IMR-90 (cell line): ENCODE results near the gene DNPH1. TPM values are rescaled to one million over a fixed set of nuclear protein-coding genes. Genes with fewer than 3 reads are reported as not detected.

ENCODE experiments used
- ATAC-seq: fragments of 200-7000 bp; cut with Tn5 transposase; 2 replicates; pipeline ENCODE4 v1.9.1; 2020; ENCODE audit warnings: low read depth, mild to moderate bottlenecking, moderate library complexity
- BruUV-seq: library from RNA; stranded (reverse); fragments of 400-500 nt; replicated peaks from 2 replicates; lab custom pipeline; 2021; lab: Mats Ljungman, UMichigan
- CTCF ChIA-PET: fragments of 300-600 bp; formaldehyde crosslinking; extraction: SDS; loops from one replicate; lab custom pipeline; 2021; ENCODE audit warnings: antibody characterized with exemption; lab: Yijun Ruan, JAX
- POLR2A ChIA-PET: fragments of 300-600 bp; sonication (Branson Sonifier 250); formaldehyde crosslinking; loops from one replicate; lab custom pipeline; 2022; ENCODE audit warnings: antibody characterized with exemption; ENCODE audit not compliant: unreplicated experiment; lab: Charles Lee
- DNase-seq: peaks from one replicate; pipeline ENCODE4 v3.0.0; 2013
- H2AFZ ChIP-seq: replicated peaks from 2 replicates; pipeline ENCODE3; 2013; ENCODE audit warnings: low read length, mild to moderate bottlenecking; ENCODE audit not compliant: poor library complexity
- H2AK5ac ChIP-seq: 2 replicates; pipeline ENCODE4 v1.6.1; 2013; ENCODE audit warnings: low read depth, low read length, inconsistent platforms
- H2AK9ac ChIP-seq: replicated peaks from 2 replicates; pipeline ENCODE3; 2013; ENCODE audit warnings: mild to moderate bottlenecking, low read depth, low read length, moderate library complexity; ENCODE audit not compliant: poor library complexity
- H2BK120ac ChIP-seq: 2 replicates; pipeline ENCODE4 v1.6.1; 2013; ENCODE audit warnings: low read depth, low read length, inconsistent platforms
- H2BK15ac ChIP-seq: 3 replicates; pipeline ENCODE4 v1.6.1; 2013; ENCODE audit warnings: low read depth, low read length, inconsistent platforms
- H2BK20ac ChIP-seq: 2 replicates; pipeline ENCODE4 v1.6.1; 2013; ENCODE audit warnings: low read depth, mild to moderate bottlenecking, inconsistent platforms, low read length, moderate library complexity
- H2BK5ac ChIP-seq: 2 replicates; pipeline ENCODE4 v1.6.1; 2013; ENCODE audit warnings: mild to moderate bottlenecking, low read depth, low read length, inconsistent platforms; ENCODE audit not compliant: poor library complexity, severe bottlenecking
- H3K14ac ChIP-seq: replicated peaks from 2 replicates; pipeline ENCODE4 v1.6.1; 2013; ENCODE audit warnings: low read depth, low read length, inconsistent platforms
- H3K18ac ChIP-seq: 2 replicates; pipeline ENCODE4 v1.6.1; 2013; ENCODE audit warnings: low read depth, low read length, control low read depth
- H3K23ac ChIP-seq: 2 replicates; pipeline ENCODE4 v1.6.1; 2013; ENCODE audit warnings: low read depth, low read length, inconsistent platforms
- H3K27ac ChIP-seq: 2 replicates; pipeline ENCODE4 v1.5.1; 2013; ENCODE audit warnings: mild to moderate bottlenecking, control low read depth, low read length; ENCODE audit not compliant: insufficient read depth
- H3K27me3 ChIP-seq: 2 replicates; pipeline ENCODE4 v1.6.1; 2013; ENCODE audit warnings: low read length; ENCODE audit not compliant: control insufficient read depth, insufficient read depth
- H3K36me3 ChIP-seq: 2 replicates; pipeline ENCODE4 v1.6.1; 2013; ENCODE audit warnings: low read length, mixed read lengths; ENCODE audit not compliant: control insufficient read depth, insufficient read depth
- H3K4ac ChIP-seq: 2 replicates; pipeline ENCODE4 v1.6.1; 2013; ENCODE audit warnings: low read depth, low read length, inconsistent platforms
- H3K4me1 ChIP-seq: 2 replicates; pipeline ENCODE4 v1.6.1; 2013; ENCODE audit warnings: low read length, mixed read lengths; ENCODE audit not compliant: control insufficient read depth, insufficient read depth
- H3K4me2 ChIP-seq: 2 replicates; pipeline ENCODE4 v1.6.1; 2013; ENCODE audit warnings: low read depth, mild to moderate bottlenecking, control low read depth, low read length, moderate library complexity
- H3K4me3 ChIP-seq: 2 replicates; pipeline ENCODE4 v1.5.1; 2013; ENCODE audit warnings: low read depth, mild to moderate bottlenecking, control low read depth, low read length, moderate library complexity; ENCODE audit not compliant: insufficient read depth
- H3K56ac ChIP-seq: 2 replicates; pipeline ENCODE4 v1.6.1; 2013; ENCODE audit warnings: low read length, inconsistent platforms; ENCODE audit not compliant: insufficient read depth; ENCODE audit errors: extremely low read depth
- H3K79me1 ChIP-seq, 2 experiments: 2 replicates each; pipeline ENCODE4 v1.6.1; 2013; ENCODE audit warnings: low read length in 2 of 2, inconsistent platforms in 1 of 2, low read depth in 1 of 2
- H3K9ac ChIP-seq: 2 replicates; pipeline ENCODE4 v1.6.1; 2013; ENCODE audit warnings: low read depth, low read length, control low read depth
- H3K9me1 ChIP-seq: 2 replicates; pipeline ENCODE4 v1.6.1; 2013; ENCODE audit warnings: low read length, inconsistent platforms; ENCODE audit not compliant: insufficient read depth
- H3K9me3 ChIP-seq: 2 replicates; pipeline ENCODE4 v1.6.1; 2013; ENCODE audit warnings: low read length; ENCODE audit not compliant: control insufficient read depth, insufficient read depth
- H4K20me1 ChIP-seq: 2 replicates; pipeline ENCODE4 v1.6.1; 2013; ENCODE audit warnings: low read length, inconsistent platforms; ENCODE audit not compliant: insufficient read depth
- H4K5ac ChIP-seq: 2 replicates; pipeline ENCODE4 v1.6.1; 2013; ENCODE audit warnings: mild to moderate bottlenecking, low read depth, low read length, control low read depth
- H4K8ac ChIP-seq, 2 experiments: 2 replicates each; pipeline ENCODE4 v1.6.1; 2013; ENCODE audit warnings: low read depth in 2 of 2, low read length in 2 of 2, control low read depth in 1 of 2, inconsistent platforms in 1 of 2
- H4K91ac ChIP-seq: 2 replicates; pipeline ENCODE4 v1.6.1; 2013; ENCODE audit warnings: low read depth, low read length, inconsistent platforms; ENCODE audit not compliant: insufficient read depth
- BHLHE40 ChIP-seq: fragments of 150-350 bp; IDR thresholded peaks from 2 replicates; pipeline ENCODE4 v1.6.1; 2016; ENCODE audit warnings: mild to moderate bottlenecking, low read depth, low read length
- CEBPB ChIP-seq: IDR thresholded peaks from 2 replicates; pipeline ENCODE4 v1.6.1; 2012; ENCODE audit warnings: low read depth, low read length, improper control_type of control experiment
- NFE2L2 ChIP-seq: fragments of 150-350 bp; IDR thresholded peaks from 2 replicates; pipeline ENCODE4 v1.6.1; 2016; ENCODE audit warnings: low read depth, mild to moderate bottlenecking, low read length
- SMC3 ChIP-seq: fragments of 150-350 bp; IDR thresholded peaks from 2 replicates; pipeline ENCODE4 v1.6.1; 2016; ENCODE audit warnings: low read depth, mild to moderate bottlenecking, antibody characterized with exemption, low read length, moderate library complexity
- WGBS, 2 experiments: methylation state at CpG; one replicate each; pipeline versions ENCODE4 v1.1.5 to v1.1.7; 2013; ENCODE audit warnings: missing lambda C conversion rate in 2 of 2; ENCODE audit not compliant: insufficient read length in 1 of 2; ENCODE audit errors: extremely low coverage in 2 of 2; 5-methylcytosine and 5-hydroxymethylcytosine counted together
- dilution Hi-C: fragments of 300-500 bp; cut with HindIII; formaldehyde crosslinking; loops from one replicate; pipeline ENCODE4 v1.14.3; 2018; ENCODE audit warnings: low sequenced_read_pairs; ENCODE audit not compliant: unreplicated experiment
- in situ Hi-C: fragments of 300-500 bp; cut with MboI; formaldehyde crosslinking; loops from 3 replicates; pipeline ENCODE4 v1.14.3; 2019; ENCODE audit warnings: low sequenced_read_pairs, inconsistent platforms, mixed read lengths
- intact Hi-C: fragments of 100-400 bp; cut with micrococcal nuclease; formaldehyde crosslinking; loops from 2 replicates; pipeline ENCODE4 v1.10.0; 2022
- polyA plus RNA-seq, 3 experiments: library from polyadenylated mRNA; depleted of rRNA; stranded (reverse); fragments of >200 nt; gene quantifications; 2 replicates each; pipeline ENCODE4 v1.2.3, GENCODE V29; 2012; ENCODE audit warnings: low replicate concordance in 1 of 3
- total RNA-seq: library from RNA; depleted of rRNA; stranded (reverse); fragments of >200 nt; gene quantifications from 2 replicates; pipeline ENCODE4 v1.2.3, GENCODE V29; 2012

DNPH1 gene
- total and polyA plus RNA-seq, 2 of the 4 experiments (the other 2 are of a cell fraction): 19.0 to 47.8 TPM

DNA sequence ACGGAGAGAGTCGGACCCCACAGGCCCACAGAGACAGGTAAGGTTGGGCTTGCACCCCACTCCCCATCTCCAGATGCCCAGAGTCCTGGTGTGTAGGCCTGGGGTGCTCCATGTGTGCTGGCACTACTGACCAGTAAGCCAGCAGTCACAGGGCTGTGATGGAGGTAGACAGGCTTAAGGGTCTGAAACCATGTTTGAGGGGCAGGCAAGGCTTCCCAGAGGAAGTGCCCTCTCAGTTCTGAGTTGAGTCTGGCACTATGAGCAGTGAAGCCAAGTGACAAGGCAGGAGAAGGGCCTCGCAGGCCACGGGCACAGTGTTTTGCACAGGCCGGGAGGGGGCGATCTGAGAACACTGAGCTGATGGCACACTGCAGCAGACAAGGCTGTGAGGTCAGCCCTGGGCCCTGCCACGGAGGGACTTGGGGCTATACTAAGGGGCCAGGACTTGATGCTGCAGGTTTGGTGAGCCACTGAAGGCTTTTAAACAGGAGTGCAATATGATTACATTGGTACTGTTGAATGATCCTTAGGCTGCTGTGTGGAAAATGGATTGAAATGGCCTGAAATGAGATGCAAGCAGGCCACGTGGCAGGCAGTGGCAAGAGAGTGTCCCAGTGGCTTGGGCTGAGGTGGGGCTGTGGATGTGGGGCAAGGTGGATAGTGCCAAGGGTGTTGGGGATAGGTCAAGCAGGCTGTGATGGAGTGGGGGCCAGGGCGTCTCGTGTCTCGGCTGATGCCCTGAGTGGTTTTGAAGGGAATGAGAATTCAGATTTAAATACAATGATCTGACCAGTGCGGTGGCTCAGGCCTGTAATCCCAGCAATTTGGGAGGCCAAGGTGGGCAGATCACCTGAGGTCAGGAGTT is 34.3 kb upstream of the DNPH1 start (continued):
- no peak for TF ChIP-seq CEBPB
- peak; percentile 86 for TF ChIP-seq SMC3

DNA sequence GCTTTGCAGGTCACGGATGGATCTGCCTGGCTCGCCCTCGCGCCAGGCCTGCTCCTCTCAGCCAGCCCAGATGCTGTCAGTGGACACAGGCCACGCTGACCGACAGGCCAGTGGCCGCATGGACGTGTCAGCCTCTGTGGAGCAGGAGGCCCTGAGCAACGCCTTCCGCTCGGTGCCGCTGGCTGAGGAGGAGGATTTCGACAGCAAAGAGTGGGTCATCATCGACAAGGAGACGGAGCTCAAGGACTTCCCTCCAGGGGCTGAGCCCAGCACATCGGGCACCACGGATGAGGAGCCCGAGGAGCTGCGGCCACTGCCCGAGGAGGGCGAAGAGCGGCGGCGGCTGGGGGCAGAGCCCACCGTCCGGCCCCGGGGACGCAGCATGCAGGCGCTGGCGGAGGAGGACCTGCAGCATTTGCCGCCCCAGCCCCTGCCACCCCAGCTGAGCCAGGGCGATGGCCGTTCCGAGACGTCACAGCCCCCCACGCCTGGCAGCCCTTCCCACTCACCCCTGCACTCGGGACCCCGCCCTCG is 33.6 kb upstream of the DNPH1 start:
- Histone ChIP-seq H3K9me1 (no peaks in the 10 kb centered on the region), H4K91ac (no peak overlapping the region), H3K27ac (no peak overlapping the region), H3K56ac (no peak overlapping the region), H2BK5ac (no peak overlapping the region), H2BK20ac (no peak overlapping the region), H4K8ac (no peak overlapping the region), H3K79me1 (no peaks in the 10 kb centered on the region), H3K27me3 (peaks cover 34% of the 10 kb centered on the region), H3K4me2 (no peak overlapping the region), H3K23ac (no peak overlapping the region), H2AK5ac (no peak overlapping the region), H3K4me1 (no peaks in the 10 kb centered on the region), H2BK15ac (no peak overlapping the region), H4K20me1 (no peaks in the 10 kb centered on the region), H3K9me3 (no peaks in the 10 kb centered on the region), H3K14ac (no peak overlapping the region), H3K36me3 (no peaks in the 10 kb centered on the region), H2AK9ac (no peak overlapping the region), H3K4ac (no peak overlapping the region), H2BK120ac (no peak overlapping the region), H2AFZ (peak overlapping the region; percentile 61), H3K9ac (no peak overlapping the region), H4K5ac (no peak overlapping the region), H3K18ac (no peak overlapping the region), H3K4me3 (no peak overlapping the region)
- POLR2A ChIA-PET: no interaction called here
- dilution Hi-C loops (no loop called here), intact Hi-C loops (loop anchor here (1.0 kb wide), 2 partner anchors 71 to 243 kb away; no protein-coding TSS in a partner anchor), in situ Hi-C loops (loop anchor here (5.0 kb wide), 1 partner anchor 69 kb away; no protein-coding TSS in a partner anchor)
- no TSS peak for BruUV-seq
- CTCF ChIA-PET: interaction anchor here (2.1 kb wide), 1 partner anchor 71 kb away, joined by 6 read pairs; no protein-coding TSS in a partner anchor
- WGBS, 2 experiments: 81% methylated on average over 23 of the region's 39 CpGs; no CpG with 5 or more reads in 1 of the 2 experiments
- no peak for TF ChIP-seq BHLHE40
- TF ChIP-seq NFE2L2: no peak
- TF ChIP-seq SMC3: no peak
- DNase-seq (no peak), ATAC-seq (no peak)
